Inferior parietal cortex (tissue), 1 donor: ENCODE results near the gene RAD18.

Experiments
- DNase-seq: peaks from one replicate; pipeline ENCODE4 v3.0.0-alpha.2; 2016; ENCODE audit errors: extremely low spot score

Gene RAD18

GRCh38 chr3:8864402-8865350 lies 98.6 kb downstream of the RAD18 start:
- DNase-seq: no peak

GRCh38 chr3:8863891-8864290 lies 99.4 kb downstream of the RAD18 start:
- DNase-seq: no peak

- no peak for DNase-seq
Measured at GRCh38 chr3:8857720-8858367, 105.4 kb downstream of the RAD18 start.

GRCh38 chr3:8856721-8857120 lies 106.6 kb downstream of the RAD18 start:
- no peak for DNase-seq

- DNase-seq: no peak
Measured at GRCh38 chr3:8856071-8856470, 107.2 kb downstream of the RAD18 start.

GRCh38 chr3:8854656-8855055 lies 108.6 kb downstream of the RAD18 start:
- no peak for DNase-seq

- no peak for DNase-seq
Measured at GRCh38 chr3:8853081-8853480, 110.2 kb downstream of the RAD18 start.

- DNase-seq: no peak
Measured at GRCh38 chr3:8852511-8852910, 110.8 kb downstream of the RAD18 start.

DNA sequence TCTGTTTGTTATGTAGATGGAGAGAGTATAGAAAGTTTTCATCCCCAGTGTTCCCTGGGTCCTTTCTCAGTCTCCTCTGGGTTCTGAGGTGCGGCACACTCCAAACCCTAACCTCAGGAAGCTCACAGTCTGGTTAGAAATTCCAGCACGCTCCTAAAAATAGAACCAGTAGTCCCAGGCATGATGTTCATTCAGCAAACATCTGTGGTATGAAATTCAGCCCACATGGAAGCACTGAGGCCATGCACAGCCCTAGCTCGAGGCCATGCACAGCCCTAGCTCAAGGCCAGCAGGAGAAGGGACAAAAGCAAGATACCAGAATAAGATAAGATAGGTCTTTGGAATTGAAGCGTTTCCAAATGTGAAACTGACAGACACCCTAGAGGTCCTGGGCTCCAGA lies 111.6 kb downstream of the RAD18 start:
- no peak for DNase-seq

GRCh38 chr3:8848696-8849131 lies 114.6 kb downstream of the RAD18 start:
- DNase-seq: no peak

GRCh38 chr3:8847317-8847716 lies 116.0 kb downstream of the RAD18 start:
- no peak for DNase-seq

DNA sequence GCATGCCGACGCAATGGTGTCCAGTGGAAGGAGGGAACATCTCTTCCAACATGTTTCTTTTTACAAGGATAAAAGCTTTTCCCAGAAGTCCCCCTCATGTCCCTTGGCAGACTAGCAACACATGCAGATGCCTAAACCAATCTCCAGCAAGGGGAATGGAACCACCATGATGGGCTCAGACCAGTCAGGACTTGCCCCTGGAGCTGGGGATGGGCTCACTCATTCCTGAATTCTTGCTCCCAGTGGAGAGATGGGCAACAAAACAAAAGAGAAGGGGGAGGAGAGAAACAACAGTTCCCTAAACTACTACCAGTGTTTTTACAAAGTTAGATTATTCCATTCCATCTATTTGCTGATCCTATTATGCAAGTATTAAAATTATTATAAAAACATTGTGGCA lies 117.1 kb downstream of the RAD18 start:
- DNase-seq: no peak

DNA sequence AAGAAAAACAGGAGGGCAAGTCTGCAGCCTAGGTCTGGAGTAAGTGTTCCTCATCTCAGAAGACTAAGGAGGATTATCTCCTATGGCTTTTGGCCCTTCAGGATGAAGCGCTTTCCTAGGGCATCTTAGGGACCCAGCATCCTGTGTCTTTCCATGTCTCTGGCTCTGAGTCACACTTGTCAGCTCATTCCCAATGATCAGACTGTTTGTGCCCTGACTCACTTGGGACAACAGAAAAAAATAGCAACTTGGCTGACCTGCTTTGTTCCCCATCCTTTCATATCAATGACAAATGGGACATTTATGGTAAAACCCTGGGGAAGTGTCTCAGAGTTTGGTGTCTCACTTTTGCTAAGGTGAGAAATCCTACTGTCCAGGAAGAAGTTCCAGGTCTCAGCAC lies 117.6 kb downstream of the RAD18 start:
- no peak for DNase-seq

DNA sequence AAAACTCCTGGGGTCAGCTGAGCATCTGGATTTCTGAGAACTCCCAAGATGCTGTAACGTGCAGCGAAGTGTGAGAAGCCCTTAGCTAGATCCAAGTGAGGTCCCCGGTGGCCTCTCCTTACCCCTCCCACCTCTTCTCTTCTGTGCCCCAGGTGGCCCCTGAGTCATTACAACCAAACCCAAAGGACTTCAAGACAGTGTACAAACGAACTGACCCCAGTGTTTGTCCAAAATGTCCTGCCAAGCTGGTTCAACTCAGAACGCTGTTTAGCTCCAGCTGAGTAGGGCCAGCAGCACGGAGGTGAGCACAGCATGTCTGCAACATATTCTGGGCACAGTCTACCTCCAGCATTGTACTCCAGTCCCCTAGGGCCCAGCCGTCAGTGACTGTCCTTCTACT lies 119.9 kb downstream of the RAD18 start:
- no peak for DNase-seq

GRCh38 chr3:8842293-8842692 lies 121.0 kb downstream of the RAD18 start:
- DNase-seq: no peak

- no peak for DNase-seq
Measured at GRCh38 chr3:8841472-8841871, 121.8 kb downstream of the RAD18 start.

GRCh38 chr3:8840556-8840955 lies 122.7 kb downstream of the RAD18 start:
- DNase-seq: no peak

DNA sequence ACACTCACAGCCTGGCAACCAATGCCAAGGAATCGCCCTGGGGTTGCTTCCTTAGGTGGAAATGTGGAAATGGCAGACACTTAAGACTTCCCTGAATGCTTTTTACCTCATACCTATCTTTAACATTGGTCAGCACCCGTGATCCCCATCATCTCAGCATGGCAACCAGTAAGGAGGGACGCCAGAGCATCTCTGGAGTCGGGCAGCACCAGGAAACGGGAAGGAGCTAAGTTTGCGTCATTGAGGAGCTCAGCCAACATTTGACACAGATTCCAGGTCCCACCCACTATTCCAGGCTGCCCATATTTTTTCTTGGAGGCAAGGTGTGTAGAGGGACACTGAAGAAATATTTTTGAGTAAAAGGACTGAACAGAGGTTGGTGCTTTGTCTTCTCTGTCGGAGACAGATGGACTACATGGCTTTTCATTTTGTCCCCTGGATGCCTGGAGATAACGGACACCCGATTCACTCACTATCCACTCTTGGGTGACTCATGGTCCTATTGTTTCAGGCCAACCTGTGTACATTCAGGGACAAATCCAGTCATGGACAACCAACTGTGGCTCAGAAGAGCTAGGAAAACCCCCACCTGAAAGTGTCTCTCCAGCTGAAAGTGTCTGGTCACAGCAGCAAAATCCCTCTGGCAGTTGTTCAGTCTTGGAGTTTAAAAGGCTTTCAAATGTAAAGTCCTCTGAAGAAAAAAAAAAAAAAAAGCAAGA lies 123.5 kb downstream of the RAD18 start:
- DNase-seq: no peak

DNA sequence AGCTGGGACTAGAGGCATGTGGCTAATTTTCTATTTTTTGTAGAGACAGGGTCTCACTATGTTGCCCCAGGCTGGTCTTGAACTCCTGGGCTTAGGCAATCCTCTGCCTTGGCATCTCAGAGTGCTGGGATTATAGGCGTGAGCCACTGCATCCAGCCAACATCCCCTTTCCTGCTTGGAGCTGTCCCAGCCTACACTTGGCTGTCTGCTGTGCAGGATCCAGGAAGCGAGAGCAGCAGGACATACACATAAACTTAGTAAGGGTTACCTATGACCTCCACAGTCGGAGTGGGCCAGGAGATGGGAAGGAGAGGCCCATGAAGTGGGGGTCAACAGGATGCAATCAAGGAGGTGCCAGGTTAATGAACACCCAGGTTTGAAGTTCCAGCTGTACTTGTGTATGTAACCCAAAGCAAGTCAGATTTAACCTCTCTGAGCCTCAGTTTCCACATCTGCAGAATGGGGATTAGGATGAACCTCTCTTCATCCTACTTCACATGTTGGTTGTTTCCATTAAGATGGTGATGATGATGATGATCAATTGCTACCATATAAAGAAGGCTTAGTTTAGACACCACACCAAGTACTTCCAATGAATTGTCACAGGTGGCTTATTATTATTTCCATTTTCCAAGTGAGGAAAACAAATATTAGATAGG lies 124.4 kb downstream of the RAD18 start:
- DNase-seq: no peak

GRCh38 chr3:8838234-8838633 lies 125.0 kb downstream of the RAD18 start:
- no peak for DNase-seq

DNA sequence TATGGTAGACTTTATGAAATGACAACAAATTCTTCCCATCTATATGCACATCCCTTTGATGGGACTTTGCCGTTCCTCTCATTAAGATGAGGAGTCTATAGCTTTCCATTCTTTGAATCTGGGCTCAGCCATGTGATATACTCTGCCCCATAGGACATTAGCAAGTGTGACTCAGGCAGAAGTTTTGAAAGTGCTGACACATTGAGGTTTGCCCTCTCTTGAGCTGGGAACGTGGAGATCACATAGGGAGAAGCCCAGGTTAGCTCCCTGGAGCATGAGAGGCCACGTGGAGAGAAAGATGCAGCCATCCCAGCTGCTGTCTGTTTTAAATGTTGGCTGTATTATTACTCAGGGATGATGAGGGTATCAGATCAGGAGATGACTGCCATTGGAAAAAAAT lies 126.1 kb downstream of the RAD18 start:
- DNase-seq: no peak

DNA sequence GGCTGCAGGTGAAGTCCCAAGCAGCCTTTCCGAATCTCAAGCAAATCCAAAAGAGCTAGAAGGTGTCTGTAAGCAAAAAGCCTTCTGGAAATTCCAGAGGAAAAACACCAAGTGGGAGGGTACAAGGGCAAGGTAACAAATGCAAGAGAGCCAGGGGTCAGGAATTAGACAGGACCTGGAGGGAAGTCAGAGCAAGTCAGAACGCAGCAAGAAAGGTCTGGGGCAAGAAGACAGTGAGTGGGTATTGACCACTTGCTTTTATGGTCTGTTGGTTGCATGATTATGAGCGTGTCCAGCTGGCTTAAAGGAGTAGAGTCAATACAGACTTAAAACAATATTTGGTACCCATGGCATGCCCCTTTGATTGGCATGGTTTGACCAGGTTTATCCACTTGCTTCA lies 127.2 kb downstream of the RAD18 start:
- DNase-seq: no peak
